ENCODE data around the gene SH2B2.
"Not testable (repeated sequence)": the region's sequence is repeated elsewhere in the genome, so short reads cannot be mapped to it uniquely, and the experiment has no call there.

Gene SH2B2

DNA sequence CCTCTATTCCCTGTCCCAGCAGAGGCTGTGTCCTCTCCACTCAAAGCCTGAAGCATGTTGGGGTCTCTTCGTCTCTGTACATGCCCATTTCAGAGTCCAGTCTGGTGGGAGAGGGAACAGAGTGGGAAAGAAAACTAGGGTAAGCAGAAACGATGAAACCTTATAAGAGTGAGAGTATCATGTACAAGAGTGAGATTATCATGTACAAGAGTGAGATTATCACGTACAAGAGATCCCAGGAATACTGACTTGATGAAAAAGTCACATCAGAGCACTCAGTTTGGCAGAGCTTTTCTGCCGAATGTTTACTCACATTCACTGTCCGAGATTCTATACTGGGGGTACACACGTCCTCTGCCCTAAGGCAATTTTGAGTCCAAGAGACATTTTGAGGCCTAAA lies 69.7 kb downstream of the SH2B2 start, which contains the start of gene SPDYE6:
SPDYE6 (minus strand) TSS at position 101 of the 400 bp plus-strand sequence. CDS start 421 bp downstream, outside the sequence.
- DNase-seq (ENCODE audit: low read depth, low spot score); in situ Hi-C loops (cut with HindIII; ENCODE audit: low sequenced_read_pairs); H3K4me3 ChIP-seq (ENCODE audit: low read depth, low read length): not testable (repeated sequence)

DNA sequence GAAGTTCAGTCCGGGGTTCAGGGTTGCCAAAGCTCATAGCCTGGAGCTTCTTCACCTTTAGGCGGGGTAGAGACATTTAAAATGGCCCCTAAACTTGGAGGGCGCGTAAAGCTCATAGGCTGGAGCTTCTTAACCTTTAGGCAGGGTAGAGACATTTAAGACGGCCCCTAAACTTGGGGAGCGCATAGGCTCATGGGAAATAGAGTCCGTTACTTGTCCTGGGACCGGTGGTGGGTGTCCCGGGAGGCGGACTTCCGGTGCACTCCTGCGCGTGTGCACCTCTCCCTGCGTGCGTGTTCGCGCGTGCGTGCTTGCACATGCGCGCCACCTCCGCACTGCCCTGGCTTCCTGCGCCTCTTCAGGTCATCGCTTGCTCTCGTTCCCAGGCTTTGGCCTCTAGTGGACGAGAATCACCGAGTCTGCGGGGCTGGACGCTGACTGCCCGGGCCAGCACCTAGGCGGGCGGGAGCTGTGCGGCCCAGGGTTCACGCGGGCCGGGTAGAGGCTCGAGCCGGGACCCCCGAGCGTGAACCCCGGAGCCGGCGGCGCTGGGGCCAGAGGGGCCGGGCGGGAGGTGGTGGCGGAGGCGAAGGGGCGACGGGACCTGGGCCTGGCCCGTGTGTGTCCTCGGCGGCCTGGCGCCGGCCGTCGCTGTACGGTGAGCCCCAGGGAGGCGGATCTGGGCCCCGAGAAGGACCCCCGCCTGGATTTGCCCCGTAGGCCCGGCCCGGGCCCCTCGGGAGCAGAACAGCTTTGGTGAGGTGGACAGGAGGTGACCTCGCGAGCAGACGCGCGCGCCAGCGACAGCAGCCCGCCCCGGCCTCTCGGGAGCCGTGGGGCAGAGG lies 77.1 kb downstream of the SH2B2 start:
- TF ChIP-seq, protein P1, sequence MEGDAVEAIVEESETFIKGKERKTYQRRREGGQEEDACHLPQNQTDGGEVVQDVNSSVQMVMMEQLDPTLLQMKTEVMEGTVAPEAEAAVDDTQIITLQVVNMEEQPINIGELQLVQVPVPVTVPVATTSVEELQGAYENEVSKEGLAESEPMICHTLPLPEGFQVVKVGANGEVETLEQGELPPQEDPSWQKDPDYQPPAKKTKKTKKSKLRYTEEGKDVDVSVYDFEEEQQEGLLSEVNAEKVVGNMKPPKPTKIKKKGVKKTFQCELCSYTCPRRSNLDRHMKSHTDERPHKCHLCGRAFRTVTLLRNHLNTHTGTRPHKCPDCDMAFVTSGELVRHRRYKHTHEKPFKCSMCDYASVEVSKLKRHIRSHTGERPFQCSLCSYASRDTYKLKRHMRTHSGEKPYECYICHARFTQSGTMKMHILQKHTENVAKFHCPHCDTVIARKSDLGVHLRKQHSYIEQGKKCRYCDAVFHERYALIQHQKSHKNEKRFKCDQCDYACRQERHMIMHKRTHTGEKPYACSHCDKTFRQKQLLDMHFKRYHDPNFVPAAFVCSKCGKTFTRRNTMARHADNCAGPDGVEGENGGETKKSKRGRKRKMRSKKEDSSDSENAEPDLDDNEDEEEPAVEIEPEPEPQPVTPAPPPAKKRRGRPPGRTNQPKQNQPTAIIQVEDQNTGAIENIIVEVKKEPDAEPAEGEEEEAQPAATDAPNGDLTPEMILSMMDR (IDR thresholded peaks at IDR 0.05; ENCODE audit: low read depth, low read length) = peak; percentile 6
- in situ Hi-C loops (cut with HindIII; ENCODE audit: low sequenced_read_pairs) = not testable (repeated sequence)
- peak overlapping the region; percentile 58 for H3K4me3 ChIP-seq (ENCODE audit: low read depth, low read length)
- peak; percentile 98 for DNase-seq (ENCODE audit: low read depth, low spot score)

DNA sequence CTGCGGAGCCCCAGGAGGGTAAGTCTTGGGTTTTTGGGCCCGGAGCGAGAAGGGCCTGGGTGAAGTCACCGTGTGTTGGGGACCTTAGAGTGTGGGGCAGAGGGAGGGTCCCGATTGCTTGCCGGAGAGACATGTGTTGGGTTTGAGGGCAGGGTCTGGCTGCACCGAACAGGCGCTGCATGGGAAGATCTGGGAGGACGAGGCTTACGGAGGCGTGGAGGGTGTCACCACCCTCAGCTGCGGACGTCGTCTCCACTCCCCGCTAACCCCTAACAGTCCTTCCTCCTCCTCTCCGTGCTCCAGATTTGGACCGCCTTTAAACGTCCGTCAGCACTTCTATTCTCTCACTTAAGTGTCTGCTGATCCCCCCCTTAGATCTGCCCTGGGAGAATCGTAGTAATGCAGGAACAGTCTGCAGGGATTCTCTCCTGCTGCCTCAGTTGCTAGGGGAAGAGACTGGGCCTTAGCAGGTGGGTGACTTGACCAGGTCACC lies 77.8 kb downstream of the SH2B2 start:
- in situ Hi-C loops (cut with HindIII; ENCODE audit: low sequenced_read_pairs); DNase-seq (ENCODE audit: low read depth, low spot score): not testable (repeated sequence)
- H3K4me3 ChIP-seq (ENCODE audit: low read depth, low read length) = peak overlapping the region; percentile 58

DNA sequence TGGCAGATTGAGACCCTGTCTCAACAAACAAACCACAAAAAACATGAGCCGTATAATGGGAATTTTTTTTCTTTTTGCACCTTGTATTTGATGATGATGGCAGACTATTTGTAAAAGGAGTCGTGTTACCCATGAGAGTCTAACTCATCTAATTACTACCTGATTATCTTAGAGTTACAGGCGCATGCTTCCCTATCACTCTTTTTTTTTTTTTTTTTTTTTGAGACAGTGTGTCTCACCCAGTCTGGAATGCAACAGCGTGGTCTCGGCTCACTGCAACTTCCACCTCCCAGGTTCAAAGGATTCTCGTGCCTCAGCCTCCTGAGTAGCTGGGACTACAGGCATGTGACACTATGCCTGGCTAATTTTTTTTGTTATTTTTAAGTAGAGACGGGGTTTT lies 78.7 kb downstream of the SH2B2 start:
- H3K4me3 ChIP-seq (ENCODE audit: low read depth, low read length); in situ Hi-C loops (cut with HindIII; ENCODE audit: low sequenced_read_pairs); DNase-seq (ENCODE audit: low read depth, low spot score): not testable (repeated sequence)

DNA sequence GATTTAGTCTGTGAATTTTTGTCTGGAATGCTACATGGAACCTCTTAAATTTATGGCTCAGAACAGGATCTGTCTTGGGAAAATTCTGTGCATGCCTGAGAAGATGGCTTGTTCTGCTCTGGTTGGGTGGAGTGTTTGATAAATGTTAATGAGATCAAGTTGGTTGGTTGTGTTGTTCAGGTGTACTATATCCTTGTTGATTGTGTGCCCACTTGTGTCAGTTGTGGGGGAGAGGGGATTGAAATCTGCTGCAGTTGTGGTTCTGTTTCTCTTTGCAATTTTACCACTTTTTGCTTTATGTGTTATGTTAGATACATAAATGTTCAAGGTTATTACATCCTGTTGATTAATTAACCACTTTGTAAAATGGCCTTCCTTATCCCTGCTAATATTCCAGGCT lies 83.4 kb downstream of the SH2B2 start:
- H3K4me3 ChIP-seq (ENCODE audit: low read depth, low read length); DNase-seq (ENCODE audit: low read depth, low spot score); in situ Hi-C loops (cut with HindIII; ENCODE audit: low sequenced_read_pairs): not testable (repeated sequence)
